ENCODE results near the gene ASCC1.

- TF ChIP-seq POLR2A (IDR thresholded peaks at IDR 0.05) (no peak), CTCF (IDR thresholded peaks at IDR 0.05) (no peak)
These were observed 53.1 kb downstream of the ASCC1 start for GRCh38 chr10:72162978-72163377.
